ENCODE results near the gene CD300LG. TPM values are rescaled to one million over a fixed set of nuclear protein-coding genes. Genes with fewer than 3 reads are reported as not detected.

CD300LG gene
- total RNA-seq, 1 donor from 2014 or later: not detected

- no peaks in the 10 kb centered on the region for H3K36me3 ChIP-seq (ENCODE audit: control insufficient read depth, insufficient read depth, low read length)
- peaks cover 5% of the 10 kb centered on the region for H3K27me3 ChIP-seq (ENCODE audit: control insufficient read depth, insufficient read depth, low read length)
- TF ChIP-seq CTCF (IDR thresholded peaks at IDR 0.05; ENCODE audit: insufficient read depth, low read length, severe bottlenecking): peak; percentile 100
- FAIRE-seq (peak; percentile 43), DNase-seq (ENCODE audit: low read depth) (peak; percentile 73)
- H3K4me3 ChIP-seq (ENCODE audit: low read depth, low read length): no peak overlapping the region
Measured at GRCh38 chr17:43878260-43879175, 31.5 kb downstream of the CD300LG start.

GRCh38 chr17:43879723-43880419, 32.9 kb downstream of the CD300LG start:
- no peak for FAIRE-seq
- TF ChIP-seq CTCF (IDR thresholded peaks at IDR 0.05; ENCODE audit: insufficient read depth, low read length, severe bottlenecking): no peak

GRCh38 chr17:43880420-43880991, 33.5 kb downstream of the CD300LG start:
- H3K4me3 ChIP-seq (ENCODE audit: low read depth, low read length): no peak overlapping the region
- TF ChIP-seq CTCF (IDR thresholded peaks at IDR 0.05; ENCODE audit: insufficient read depth, low read length, severe bottlenecking): peak; percentile 92
- H3K36me3 ChIP-seq (ENCODE audit: control insufficient read depth, insufficient read depth, low read length): no peaks in the 10 kb centered on the region
- DNase-seq (ENCODE audit: low read depth) (peak; percentile 20), FAIRE-seq (peak; percentile 81)
- H3K27me3 ChIP-seq (ENCODE audit: control insufficient read depth, insufficient read depth, low read length): no peaks in the 10 kb centered on the region

More at GRCh38 chr17:43879723-43880419, 32.9 kb downstream of the CD300LG start:
- H3K27me3 ChIP-seq (ENCODE audit: control insufficient read depth, insufficient read depth, low read length): peaks cover 5% of the 10 kb centered on the region
- H3K36me3 ChIP-seq (ENCODE audit: control insufficient read depth, insufficient read depth, low read length): no peaks in the 10 kb centered on the region
- no peak for DNase-seq (ENCODE audit: low read depth)
- H3K4me3 ChIP-seq (ENCODE audit: low read depth, low read length): no peak overlapping the region

- Histone ChIP-seq H3K36me3 (ENCODE audit: control insufficient read depth, insufficient read depth, low read length) (no peaks in the 10 kb centered on the region), H3K27me3 (ENCODE audit: control insufficient read depth, insufficient read depth, low read length) (no peaks in the 10 kb centered on the region), H3K4me3 (ENCODE audit: low read depth, low read length) (no peak overlapping the region)
- TF ChIP-seq CTCF (IDR thresholded peaks at IDR 0.05; ENCODE audit: insufficient read depth, low read length, severe bottlenecking): no peak
- FAIRE-seq (no peak), DNase-seq (ENCODE audit: low read depth) (no peak)
Measured at GRCh38 chr17:43881181-43881580, 34.2 kb downstream of the CD300LG start.

- no peak for TF ChIP-seq CTCF (IDR thresholded peaks at IDR 0.05; ENCODE audit: insufficient read depth, low read length, severe bottlenecking)
- DNase-seq (ENCODE audit: low read depth) (no peak), FAIRE-seq (no peak)
- Histone ChIP-seq H3K36me3 (ENCODE audit: control insufficient read depth, insufficient read depth, low read length) (no peaks in the 10 kb centered on the region), H3K27me3 (ENCODE audit: control insufficient read depth, insufficient read depth, low read length) (no peaks in the 10 kb centered on the region), H3K4me3 (ENCODE audit: low read depth, low read length) (no peak overlapping the region)
Measured at GRCh38 chr17:43881758-43882505, 35.0 kb downstream of the CD300LG start.

All from bronchial epithelial cell (primary cell).